HEK293T (cell line): ENCODE results near the gene TRIM10.

Source experiments
- CTCF ChIA-PET: fragments of 350-600 bp; formaldehyde crosslinking; extraction: SDS; loops from one replicate; lab custom pipeline; 2021; ENCODE audit warnings: antibody characterized with exemption, inconsistent platforms; lab: Yijun Ruan, JAX
- POLR2A ChIA-PET: fragments of 350-600 bp; formaldehyde crosslinking; extraction: SDS; loops from one replicate; lab custom pipeline; 2020; ENCODE audit warnings: antibody characterized with exemption, inconsistent platforms; lab: Yijun Ruan, JAX
- DNase-seq: peaks from one replicate; pipeline ENCODE4 v3.0.0; 2012; ENCODE audit warnings: mixed read lengths; ENCODE audit errors: extremely low spot score
- ARNT ChIP-seq: fragments of 450-650 bp; IDR thresholded peaks from 2 replicates; pipeline ENCODE4 v1.6.1; 2017; ENCODE audit warnings: mild to moderate bottlenecking
- BHLHE40 ChIP-seq: fragments of 450-650 bp; IDR thresholded peaks from 2 replicates; pipeline ENCODE4 v1.6.1; 2016; ENCODE audit warnings: mild to moderate bottlenecking, moderate library complexity, borderline replicate concordance
- CTBP1 ChIP-seq: fragments of 450-650 bp; IDR thresholded peaks from 2 replicates; pipeline ENCODE4 v1.6.1; 2016; ENCODE audit warnings: borderline replicate concordance
- ELF4 ChIP-seq: fragments of 450-650 bp; IDR thresholded peaks from 2 replicates; pipeline ENCODE4 v1.6.1; 2017; ENCODE audit warnings: antibody characterized with exemption
- FOXA1 ChIP-seq: fragments of 450-650 bp; IDR thresholded peaks from 2 replicates; pipeline ENCODE4 v1.6.1; 2016; ENCODE audit warnings: mild to moderate bottlenecking
- FOXK2 ChIP-seq: fragments of 450-650 bp; IDR thresholded peaks from 2 replicates; pipeline ENCODE4 v1.6.1; 2016; ENCODE audit warnings: mild to moderate bottlenecking
- FOXM1 ChIP-seq: fragments of 450-650 bp; IDR thresholded peaks from 2 replicates; pipeline ENCODE4 v1.6.1; 2017; ENCODE audit warnings: mild to moderate bottlenecking, borderline replicate concordance
- HDGF ChIP-seq: fragments of 450-650 bp; IDR thresholded peaks from 2 replicates; pipeline ENCODE4 v1.6.1; 2017; ENCODE audit warnings: antibody characterized with exemption, borderline replicate concordance
- L3MBTL2 ChIP-seq: fragments of 450-650 bp; conservative IDR thresholded peaks from 2 replicates; pipeline ENCODE4 v1.6.1; 2016; ENCODE audit warnings: mild to moderate bottlenecking
- LEF1 ChIP-seq: fragments of 450-650 bp; IDR thresholded peaks from 2 replicates; pipeline ENCODE4 v1.6.1; 2017; ENCODE audit warnings: mild to moderate bottlenecking, borderline replicate concordance
- NFRKB ChIP-seq: fragments of 450-650 bp; IDR thresholded peaks from 2 replicates; pipeline ENCODE4 v1.6.1; 2016; ENCODE audit warnings: mild to moderate bottlenecking, moderate library complexity
- SP1 ChIP-seq: fragments of 450-650 bp; IDR thresholded peaks from 2 replicates; pipeline ENCODE4 v1.6.1; 2017
- SUZ12 ChIP-seq: fragments of 450-650 bp; IDR thresholded peaks from 2 replicates; pipeline ENCODE4 v1.6.1; 2016; ENCODE audit warnings: mild to moderate bottlenecking
- TARDBP ChIP-seq: fragments of 450-650 bp; IDR thresholded peaks from 2 replicates; pipeline ENCODE4 v1.6.1; 2016
- ZNF384 ChIP-seq: fragments of 450-650 bp; IDR thresholded peaks from 2 replicates; pipeline ENCODE4 v1.6.1; 2016
- TF ChIP-seq, protein P1 (sequence below): fragments of 450-650 bp; IDR thresholded peaks from 2 replicates; pipeline ENCODE4 v1.6.1; 2016

The TRIM10 gene

GRCh38 chr6:30178837-30179236 lies 17.8 kb upstream of the TRIM10 start:
- POLR2A ChIA-PET, result no interaction called here
- CTCF ChIA-PET, result interaction anchor here (0.7 kb wide), 1 partner anchor 368 kb away, joined by 3 read pairs; no protein-coding TSS in a partner anchor
- DNase-seq, result no peak
- TF ChIP-seq ELF4 (no peak), BHLHE40 (no peak), LEF1 (no peak), ZNF384 (no peak), SP1 (no peak), FOXM1 (no peak), NFRKB (no peak), FOXK2 (no peak), ARNT (no peak), L3MBTL2 (no peak), CTBP1 (no peak), SUZ12 (no peak), HDGF (no peak), TARDBP (no peak), FOXA1 (no peak)
- TF ChIP-seq, protein P1, sequence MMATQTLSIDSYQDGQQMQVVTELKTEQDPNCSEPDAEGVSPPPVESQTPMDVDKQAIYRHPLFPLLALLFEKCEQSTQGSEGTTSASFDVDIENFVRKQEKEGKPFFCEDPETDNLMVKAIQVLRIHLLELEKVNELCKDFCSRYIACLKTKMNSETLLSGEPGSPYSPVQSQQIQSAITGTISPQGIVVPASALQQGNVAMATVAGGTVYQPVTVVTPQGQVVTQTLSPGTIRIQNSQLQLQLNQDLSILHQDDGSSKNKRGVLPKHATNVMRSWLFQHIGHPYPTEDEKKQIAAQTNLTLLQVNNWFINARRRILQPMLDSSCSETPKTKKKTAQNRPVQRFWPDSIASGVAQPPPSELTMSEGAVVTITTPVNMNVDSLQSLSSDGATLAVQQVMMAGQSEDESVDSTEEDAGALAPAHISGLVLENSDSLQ, result no peak

DNA sequence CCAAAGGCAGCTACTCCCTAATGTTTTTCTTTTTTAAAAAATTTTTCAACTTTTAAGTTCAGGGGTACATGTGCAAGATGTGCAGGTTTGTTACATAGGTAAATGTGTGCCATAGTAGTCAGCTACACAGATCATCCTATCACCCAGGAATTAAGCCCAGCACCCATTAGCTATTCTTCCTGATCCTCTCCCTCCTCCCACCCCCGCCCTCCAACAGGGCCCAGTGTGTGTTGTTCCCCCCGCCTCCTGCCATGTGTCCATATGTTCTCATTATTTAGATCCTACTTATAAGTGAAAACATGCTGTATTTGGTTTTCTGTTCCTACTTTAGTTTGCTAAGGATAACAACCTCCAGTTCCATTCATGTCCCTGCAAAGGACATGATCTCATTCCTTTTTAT lies 14.8 kb upstream of the TRIM10 start:
- CTCF ChIA-PET, result interaction anchor here (0.7 to 0.8 kb wide), 2 partner anchors 12 to 523 kb away, joined by 3 to 5 read pairs; no protein-coding TSS in a partner anchor
- TF ChIP-seq L3MBTL2 (no peak), CTBP1 (no peak), SP1 (no peak), FOXK2 (no peak), BHLHE40 (no peak), LEF1 (no peak), NFRKB (no peak), TARDBP (no peak), FOXA1 (no peak)
- TF ChIP-seq, protein P1, result no peak

GRCh38 chr6:30172681-30173080 lies 11.7 kb upstream of the TRIM10 start:
- DNase-seq, result no peak
- POLR2A ChIA-PET, result no interaction called here
- CTCF ChIA-PET, result no interaction called here
- no peak for TF ChIP-seq FOXA1
- TF ChIP-seq L3MBTL2, result no peak
- TF ChIP-seq TARDBP, result no peak
- no peak for TF ChIP-seq LEF1
- TF ChIP-seq ZNF384, result no peak
- TF ChIP-seq BHLHE40, result no peak
- TF ChIP-seq FOXM1, result no peak
- TF ChIP-seq CTBP1, result no peak
- no peak for TF ChIP-seq NFRKB
- TF ChIP-seq SP1, result no peak
- TF ChIP-seq SUZ12, result no peak
- TF ChIP-seq HDGF, result no peak
- TF ChIP-seq, protein P1, result no peak
- no peak for TF ChIP-seq ARNT
- TF ChIP-seq FOXK2, result no peak

More for the DNA sequence above, 14.8 kb upstream of the TRIM10 start:
- POLR2A ChIA-PET, result interaction anchor here (1.1 kb wide), 1 partner anchor 115 kb away, joined by 3 read pairs; the partner anchor contains the start of gene POLR1H
- DNase-seq, result no peak

- TF ChIP-seq SP1 (no peak), FOXA1 (no peak), NFRKB (no peak), BHLHE40 (no peak), LEF1 (no peak), ELF4 (no peak), HDGF (no peak), FOXM1 (no peak), SUZ12 (no peak), FOXK2 (no peak), L3MBTL2 (no peak), ARNT (no peak), ZNF384 (no peak), TARDBP (no peak)
- TF ChIP-seq, protein P1, result no peak
- CTCF ChIA-PET, result no interaction called here
- POLR2A ChIA-PET, result no interaction called here
- no peak for DNase-seq
Observed at GRCh38 chr6:30171677-30172471, 10.9 kb upstream of the TRIM10 start.
